ENCODE data around the gene SCFD2.
A peak's percentile ranks its signal among the peaks of the same experiment; 100 is the strongest.
"Not testable (repeated sequence)": the region's sequence is repeated elsewhere in the genome, so short reads cannot be mapped to it uniquely, and the experiment has no call there.

SCFD2 gene

GRCh38 chr4:53365486-53366300, at the start of gene SCFD2:
Gene SCFD2, minus strand, starts transcription at chr4:53366061.
- peak; percentile 98 for DNase-seq

- DNase-seq, result not testable (repeated sequence)
Measured at GRCh38 chr4:53409479-53409878, 43.6 kb upstream of the SCFD2 start.

- DNase-seq, result no peak
Measured at GRCh38 chr4:53380221-53380620, 14.4 kb upstream of the SCFD2 start.

GRCh38 chr4:53378171-53378482, 12.3 kb upstream of the SCFD2 start:
- DNase-seq, result no peak

GRCh38 chr4:53377319-53378170, 11.7 kb upstream of the SCFD2 start, which contains the start of gene FIP1L1:
Gene FIP1L1, plus strand, starts transcription at chr4:53377641. Its CDS starts 198 bp downstream, at chr4:53377839.
- peak; percentile 87 for DNase-seq

GRCh38 chr4:53376900-53377299, 11.0 kb upstream of the SCFD2 start:
- DNase-seq, result peak; percentile 22

GRCh38 chr4:53374777-53375258, 9.0 kb upstream of the SCFD2 start:
- no peak for DNase-seq

GRCh38 chr4:53371843-53372521, 6.1 kb upstream of the SCFD2 start:
- peak; percentile 22 for DNase-seq

GRCh38 chr4:53371049-53371448, 5.2 kb upstream of the SCFD2 start:
- peak; percentile 88 for DNase-seq

GRCh38 chr4:53367721-53368120, 1.9 kb upstream of the SCFD2 start:
- no peak for DNase-seq

- DNase-seq, result no peak
Measured at GRCh38 chr4:53366301-53366716, 448 bp upstream of the SCFD2 start.

- DNase-seq, result peak; percentile 19
Measured at GRCh38 chr4:53365121-53365485, 758 bp downstream of the SCFD2 start.

- no peak for DNase-seq
Measured at GRCh38 chr4:53364624-53365023, 1.2 kb downstream of the SCFD2 start.

- no peak for DNase-seq
Measured at GRCh38 chr4:53362093-53362492, 3.8 kb downstream of the SCFD2 start.

- no peak for DNase-seq
Measured at GRCh38 chr4:53361451-53361850, 4.4 kb downstream of the SCFD2 start.

- DNase-seq, result peak; percentile 79
Measured at GRCh38 chr4:53355930-53356521, 9.8 kb downstream of the SCFD2 start.

- no peak for DNase-seq
Measured at GRCh38 chr4:53354012-53354722, 11.7 kb downstream of the SCFD2 start.

- no peak for DNase-seq
Measured at GRCh38 chr4:53349091-53349491, 16.8 kb downstream of the SCFD2 start.

- no peak for DNase-seq
Measured at GRCh38 chr4:53348046-53348445, 17.8 kb downstream of the SCFD2 start.

- no peak for DNase-seq
Measured at GRCh38 chr4:53346920-53347852, 18.7 kb downstream of the SCFD2 start.

- DNase-seq, result not testable (repeated sequence)
Measured at GRCh38 chr4:53346392-53346791, 19.5 kb downstream of the SCFD2 start.
